Pancreas (tissue), 10 donors: ENCODE measurements around the gene PIGM. TPM values are rescaled to one million over a fixed set of nuclear protein-coding genes. Genes with fewer than 3 reads are reported as not detected.
A peak's percentile ranks its signal among the peaks of the same experiment; 100 is the strongest.

Source experiments
- ATAC-seq, 4 donors: fragments of 200-7000 bp; cut with Tn5 transposase; one replicate each; pipeline versions ENCODE4 v1.8.0 to v1.9.1; 2020; ENCODE audit warnings: mild to moderate bottlenecking in 4 of 4, moderate library complexity in 4 of 4
- DNase-seq, 6 donors: peaks; one replicate each; pipeline ENCODE4 v3.0.0-alpha.2; 2020
- FAIRE-seq: peaks from 2 replicates; lab custom pipeline; 2012; peaks lifted over from hg19 to GRCh38; lab: Jason Lieb, UNC
- H3K27ac ChIP-seq, 4 donors: fragments of 200-600 bp; sonication (generic); 1 replicate in 3 of 4; 2 replicates in 1 of 4; pipeline versions ENCODE4 v1.5.0 to v1.8.0; 2020
- H3K27me3 ChIP-seq, 4 donors: fragments of 200-600 bp; one replicate each; pipeline ENCODE4 v1.8.0; 2021
- H3K36me3 ChIP-seq, 3 donors: fragments of 200-600 bp; sonication (generic) in 1 of 3; one replicate each; pipeline versions ENCODE4 v1.5.0 to v1.8.0; 2020 to 2021
- H3K4me1 ChIP-seq, 3 donors: fragments of 200-600 bp; one replicate each; pipeline ENCODE4 v1.8.0; 2021
- H3K4me3 ChIP-seq, 4 donors: fragments of 200-600 bp; sonication (generic) in 2 of 4; one replicate each; pipeline versions ENCODE4 v1.5.0 to v1.8.0; 2020 to 2021
- H3K9me3 ChIP-seq, 4 donors: fragments of 200-600 bp; one replicate each; pipeline ENCODE4 v1.8.0; 2021
- CTCF ChIP-seq, 4 donors: fragments of 200-600 bp; sonication (generic) in 3 of 4; IDR thresholded peaks; one replicate each; pipeline versions ENCODE4 v1.5.0 to v1.8.0; 2021; ENCODE audit warnings: antibody characterized with exemption in 4 of 4
- WGBS, 2 donors: extraction: QIAGEN DNeasy Blood & Tissue Kit; methylation state at CpG; one replicate each; pipeline ENCODE4 v1.1.7; 2013; 5-methylcytosine and 5-hydroxymethylcytosine counted together
- intact Hi-C, 3 donors: fragments of 100-400 bp; cut with DNase I; formaldehyde crosslinking; loops; one replicate each; pipeline versions ENCODE4 v1.11.1 to v1.14.2; 2022
- polyA plus RNA-seq, 2 donors: library from polyadenylated mRNA; stranded (reverse); fragments of 200-250 nt; gene quantifications; one replicate each; pipeline ENCODE4 v1.2.3, GENCODE V29; 2013
- total RNA-seq, 6 donors: library from RNA; stranded (reverse); fragmentation: NEBNext Ultra II Directional in 4 of 6; extraction: Animal tissue kit (Norgen Biotek cat#: 25700) in 4 of 6; gene quantifications; one replicate each; pipeline versions ENCODE4 v1.2.1 to v1.2.4, GENCODE V29; 2021 to 2023
- donor health status: healthy with polysubstance abuse.
- donor health status: DM: no; HTN: no; CAD: no; lungs with moderate emphysema.
- donor health status: DM: no; HTN: no; CAD: no.
- donor health status: control.
- donor health status: control.
- donor health status: Bipolar disorder and iron deficiency.
- donor health status: DM: yes; HTN: yes; CAD: no.
- donor health status: DM: no; HTN: no; CAD: no.
- donor health status: DM: no; HTN: no; CAD: no.
- donor health status: DM: yes; HTN: yes; CAD: no.

Gene PIGM
- total and polyA plus RNA-seq, 8 donors, result 2.7 to 7.6 (median 4.6) TPM

GRCh38 chr1:159980786-159981185 lies 51.0 kb downstream of the PIGM start:
- H3K9me3 ChIP-seq, result no peaks in the 10 kb centered on the region
- FAIRE-seq, result no peak
- no peaks in the 10 kb centered on the region for H3K36me3 ChIP-seq
- intact Hi-C loops, result no loop called here
- no peak for ATAC-seq
- peak in 1 of 6 donors; percentile 2 for DNase-seq
- no peak overlapping the region for H3K4me3 ChIP-seq
- no peak overlapping the region for H3K27ac ChIP-seq
- TF ChIP-seq CTCF (IDR thresholded peaks at IDR 0.05), result no peak
- 82 to 92% methylated on average over 7 of the region's 7 CpGs for WGBS, 2 donors
- no peaks in the 10 kb centered on the region for H3K4me1 ChIP-seq
- H3K27me3 ChIP-seq, result no peaks in the 10 kb centered on the region

GRCh38 chr1:159980076-159980475 lies 51.7 kb downstream of the PIGM start:
- H3K4me1 ChIP-seq, result no peaks in the 10 kb centered on the region
- intact Hi-C loops, result no loop called here
- H3K36me3 ChIP-seq, result no peaks in the 10 kb centered on the region
- ATAC-seq (no peak), DNase-seq (peak in 1 of 6 donors; percentile 1), FAIRE-seq (no peak)
- 67% methylated on average over 6 of the region's 6 CpGs for WGBS, 2 donors
- no peaks in the 10 kb centered on the region for H3K9me3 ChIP-seq
- TF ChIP-seq CTCF (IDR thresholded peaks at IDR 0.05), result no peak
- no peaks in the 10 kb centered on the region for H3K27me3 ChIP-seq
- no peak overlapping the region for H3K4me3 ChIP-seq
- H3K27ac ChIP-seq, result no peak overlapping the region

- WGBS, 2 donors, result 61 to 75% methylated on average over 3 of the region's 3 CpGs
- no peak overlapping the region for H3K4me3 ChIP-seq
- FAIRE-seq (peak; percentile 37), DNase-seq (no peak), ATAC-seq (no peak)
- no peak for TF ChIP-seq CTCF (IDR thresholded peaks at IDR 0.05)
- no peaks in the 10 kb centered on the region for H3K4me1 ChIP-seq
- H3K36me3 ChIP-seq, result no peaks in the 10 kb centered on the region
- intact Hi-C loops, result no loop called here
- H3K27ac ChIP-seq, result no peak overlapping the region
- H3K9me3 ChIP-seq, result no peaks in the 10 kb centered on the region
- H3K27me3 ChIP-seq, result no peaks in the 10 kb centered on the region
Measured at GRCh38 chr1:159979257-159979656, 52.5 kb downstream of the PIGM start.

- no peaks in the 10 kb centered on the region for H3K36me3 ChIP-seq
- WGBS, 2 donors, result 71 to 73% methylated on average over 2 of the region's 2 CpGs
- intact Hi-C loops, result no loop called here
- no peaks in the 10 kb centered on the region for H3K9me3 ChIP-seq
- no peak overlapping the region for H3K4me3 ChIP-seq
- TF ChIP-seq CTCF (IDR thresholded peaks at IDR 0.05), result no peak
- FAIRE-seq, result no peak
- ATAC-seq, result no peak
- H3K27me3 ChIP-seq, result no peaks in the 10 kb centered on the region
- no peaks in the 10 kb centered on the region for H3K4me1 ChIP-seq
- H3K27ac ChIP-seq, result no peak overlapping the region
- no peak for DNase-seq
Measured at GRCh38 chr1:159978107-159978398, 53.7 kb downstream of the PIGM start.

GRCh38 chr1:159977364-159978106 lies 54.3 kb downstream of the PIGM start:
- no peak for ATAC-seq
- Histone ChIP-seq H3K36me3 (no peaks in the 10 kb centered on the region), H3K4me3 (no peak overlapping the region), H3K9me3 (no peaks in the 10 kb centered on the region), H3K27ac (no peak overlapping the region), H3K27me3 (no peaks in the 10 kb centered on the region), H3K4me1 (no peaks in the 10 kb centered on the region)
- intact Hi-C loops, result no loop called here
- FAIRE-seq, result no peak
- WGBS, 2 donors, result 79 to 80% methylated on average over 6 of the region's 6 CpGs
- no peak for DNase-seq
- no peak for TF ChIP-seq CTCF (IDR thresholded peaks at IDR 0.05)
